ENCODE measurements around the gene KRT36.

The KRT36 gene

DNA sequence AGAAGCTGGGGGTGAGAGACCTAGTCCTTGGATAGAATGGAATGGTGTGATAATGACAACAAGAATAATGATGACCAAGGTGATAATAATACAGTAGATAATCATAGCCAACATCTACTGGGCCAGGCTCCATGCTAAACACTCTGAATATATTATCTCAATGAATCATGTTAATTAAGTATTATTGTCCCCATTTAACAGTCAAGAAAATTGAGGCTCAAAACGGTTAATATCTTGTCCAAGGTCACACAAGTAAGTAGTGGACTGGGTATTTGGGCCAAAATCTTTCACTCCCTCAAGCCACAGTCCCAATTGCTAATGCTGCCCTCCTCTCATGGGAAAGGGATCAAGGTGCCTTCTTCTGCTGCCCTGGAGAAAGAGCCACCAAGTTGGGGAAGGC is 42.3 kb upstream of the KRT36 start:
- Histone ChIP-seq H4K20me1 (ENCODE audit: control insufficient read depth, insufficient read depth, low read depth, low read length) (no peaks in the 10 kb centered on the region), H3K9me2 (replicated peaks; ENCODE audit: control insufficient read depth, low read length) (no peaks in the 10 kb centered on the region), H3K27me3 (ENCODE audit: control insufficient read depth, low read length) (peaks cover 17% of the 10 kb centered on the region), H3K4me1 (ENCODE audit: control insufficient read depth, low read length) (no peaks in the 10 kb centered on the region), H3K79me2 (ENCODE audit: control insufficient read depth, low read length) (no peaks in the 10 kb centered on the region), H3K36me3 (ENCODE audit: control insufficient read depth, low read length) (no peaks in the 10 kb centered on the region), H3K4me2 (ENCODE audit: low read length) (no peak overlapping the region), H3K27ac (ENCODE audit: low read depth, low read length) (no peak overlapping the region), H3K4me3 (ENCODE audit: low read length) (no peak overlapping the region), H3F3A (ENCODE audit: control insufficient read depth, insufficient read depth) (no peaks in the 10 kb centered on the region), H3K9me3 (ENCODE audit: control insufficient read depth, insufficient read depth, low read length) (no peaks in the 10 kb centered on the region)
- no peak for TF ChIP-seq EZH2phosphoT487 (IDR thresholded peaks at IDR 0.05; ENCODE audit: borderline replicate concordance, low read length)

DNA sequence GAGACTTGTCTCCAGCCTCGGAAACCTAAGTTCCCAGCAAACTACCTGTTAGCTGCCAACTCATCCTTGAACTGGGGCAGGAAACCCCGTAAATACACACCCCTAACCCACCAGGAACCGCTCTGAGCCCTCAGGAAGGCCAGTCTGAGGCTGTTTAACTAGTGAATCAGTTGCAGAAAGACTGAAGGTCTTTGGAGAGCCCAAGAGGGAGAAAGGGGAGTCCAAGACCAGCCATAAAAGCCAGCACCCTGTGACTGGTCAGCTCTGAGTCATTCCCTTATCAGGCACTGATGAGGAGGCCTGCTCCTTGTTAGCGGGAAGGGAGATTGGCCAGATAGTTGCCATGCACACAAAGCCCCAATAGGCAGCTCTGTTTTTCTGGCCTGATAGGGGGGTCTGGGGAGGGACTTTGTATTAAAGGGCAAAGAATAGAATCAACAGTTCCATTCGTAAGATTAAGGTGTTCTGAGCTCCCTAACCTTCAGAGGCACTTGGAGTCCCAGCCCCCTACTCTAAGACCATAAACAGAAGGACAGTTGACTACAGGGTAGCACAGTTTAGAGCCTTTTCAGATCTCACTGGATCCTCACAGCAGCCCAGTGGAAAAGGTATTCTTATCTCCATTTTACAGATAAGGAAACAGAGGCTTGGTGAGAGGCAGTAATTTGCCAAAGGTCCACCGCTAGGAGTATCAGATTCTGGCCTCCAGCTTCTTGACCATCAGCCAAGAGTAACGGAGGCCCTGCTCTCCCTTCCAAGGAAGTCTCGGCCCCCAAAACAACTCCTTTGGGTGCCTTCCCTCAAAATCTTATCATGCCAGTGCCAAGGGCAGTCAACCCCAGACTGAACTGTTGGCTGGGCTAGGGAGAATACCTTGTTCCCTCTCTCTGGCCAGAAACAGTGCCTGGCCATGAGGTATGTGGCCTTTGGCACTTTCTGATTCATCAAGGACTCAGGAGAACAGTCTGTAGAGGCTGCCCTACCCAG is 40.6 kb upstream of the KRT36 start:
- Histone ChIP-seq H3K79me2 (ENCODE audit: control insufficient read depth, low read length) (no peaks in the 10 kb centered on the region), H3K36me3 (ENCODE audit: control insufficient read depth, low read length) (no peaks in the 10 kb centered on the region), H4K20me1 (ENCODE audit: control insufficient read depth, insufficient read depth, low read depth, low read length) (no peaks in the 10 kb centered on the region), H3K9me3 (ENCODE audit: control insufficient read depth, insufficient read depth, low read length) (no peaks in the 10 kb centered on the region), H3K4me2 (ENCODE audit: low read length) (no peak overlapping the region), H3K4me3 (ENCODE audit: low read length) (no peak overlapping the region), H3F3A (ENCODE audit: control insufficient read depth, insufficient read depth) (no peaks in the 10 kb centered on the region), H3K9me2 (replicated peaks; ENCODE audit: control insufficient read depth, low read length) (no peaks in the 10 kb centered on the region), H3K27ac (ENCODE audit: low read depth, low read length) (no peak overlapping the region), H3K27me3 (ENCODE audit: control insufficient read depth, low read length) (peaks cover 17% of the 10 kb centered on the region), H3K4me1 (ENCODE audit: control insufficient read depth, low read length) (no peaks in the 10 kb centered on the region)
- TF ChIP-seq, protein P1, sequence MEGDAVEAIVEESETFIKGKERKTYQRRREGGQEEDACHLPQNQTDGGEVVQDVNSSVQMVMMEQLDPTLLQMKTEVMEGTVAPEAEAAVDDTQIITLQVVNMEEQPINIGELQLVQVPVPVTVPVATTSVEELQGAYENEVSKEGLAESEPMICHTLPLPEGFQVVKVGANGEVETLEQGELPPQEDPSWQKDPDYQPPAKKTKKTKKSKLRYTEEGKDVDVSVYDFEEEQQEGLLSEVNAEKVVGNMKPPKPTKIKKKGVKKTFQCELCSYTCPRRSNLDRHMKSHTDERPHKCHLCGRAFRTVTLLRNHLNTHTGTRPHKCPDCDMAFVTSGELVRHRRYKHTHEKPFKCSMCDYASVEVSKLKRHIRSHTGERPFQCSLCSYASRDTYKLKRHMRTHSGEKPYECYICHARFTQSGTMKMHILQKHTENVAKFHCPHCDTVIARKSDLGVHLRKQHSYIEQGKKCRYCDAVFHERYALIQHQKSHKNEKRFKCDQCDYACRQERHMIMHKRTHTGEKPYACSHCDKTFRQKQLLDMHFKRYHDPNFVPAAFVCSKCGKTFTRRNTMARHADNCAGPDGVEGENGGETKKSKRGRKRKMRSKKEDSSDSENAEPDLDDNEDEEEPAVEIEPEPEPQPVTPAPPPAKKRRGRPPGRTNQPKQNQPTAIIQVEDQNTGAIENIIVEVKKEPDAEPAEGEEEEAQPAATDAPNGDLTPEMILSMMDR (IDR thresholded peaks at IDR 0.05; ENCODE audit: low read depth, low read length, poor library complexity, severe bottlenecking): no peak
- TF ChIP-seq EZH2phosphoT487 (IDR thresholded peaks at IDR 0.05; ENCODE audit: borderline replicate concordance, low read length): no peak

DNA sequence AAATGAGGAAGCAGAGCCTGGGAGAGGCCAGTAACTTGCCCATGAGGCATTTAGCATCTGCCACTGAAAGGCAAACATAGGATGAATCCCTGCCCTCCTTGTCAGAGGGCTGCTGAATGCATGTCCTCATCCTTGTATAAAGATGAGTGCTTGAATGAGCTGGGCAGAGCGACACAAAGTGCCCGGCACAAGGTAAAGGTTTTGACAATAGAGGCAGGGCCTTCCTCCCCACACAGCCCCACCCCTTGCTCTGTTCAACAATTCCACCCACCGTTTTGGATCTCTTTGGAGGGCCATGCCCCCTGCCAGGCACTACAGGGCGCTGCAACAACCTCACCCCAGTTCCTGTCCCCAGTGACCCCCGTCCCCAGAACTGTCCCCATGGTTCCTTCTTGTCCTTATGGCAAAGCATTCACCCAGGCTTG is 39.8 kb upstream of the KRT36 start:
- Histone ChIP-seq H3K4me2 (ENCODE audit: low read length) (no peak overlapping the region), H3K4me1 (ENCODE audit: control insufficient read depth, low read length) (no peaks in the 10 kb centered on the region), H3K27ac (ENCODE audit: low read depth, low read length) (no peak overlapping the region)

More for the DNA sequence above, 39.8 kb upstream of the KRT36 start:
- Histone ChIP-seq H3K27me3 (ENCODE audit: control insufficient read depth, low read length) (peaks cover 17% of the 10 kb centered on the region), H3K79me2 (ENCODE audit: control insufficient read depth, low read length) (no peaks in the 10 kb centered on the region), H3K9me2 (replicated peaks; ENCODE audit: control insufficient read depth, low read length) (no peaks in the 10 kb centered on the region), H3K9me3 (ENCODE audit: control insufficient read depth, insufficient read depth, low read length) (no peaks in the 10 kb centered on the region), H3F3A (ENCODE audit: control insufficient read depth, insufficient read depth) (no peaks in the 10 kb centered on the region), H4K20me1 (ENCODE audit: control insufficient read depth, insufficient read depth, low read depth, low read length) (no peaks in the 10 kb centered on the region), H3K4me3 (ENCODE audit: low read length) (no peak overlapping the region), H3K36me3 (ENCODE audit: control insufficient read depth, low read length) (no peaks in the 10 kb centered on the region)
- TF ChIP-seq EZH2phosphoT487 (IDR thresholded peaks at IDR 0.05; ENCODE audit: borderline replicate concordance, low read length): no peak
- TF ChIP-seq, protein P1 (IDR thresholded peaks at IDR 0.05; ENCODE audit: low read depth, low read length, poor library complexity, severe bottlenecking): no peak
